HEK293 (cell line): ENCODE data around the gene UNC80.

Source experiments
- GLI2 ChIP-seq: fragments of 450-650 bp; formaldehyde crosslinking; IDR thresholded peaks from 2 replicates; pipeline ENCODE4; 2017; ENCODE audit warnings: missing biosample characterization, missing genetic modification characterization, low read depth, borderline replicate concordance
- HIC1 ChIP-seq: fragments of 450-650 bp; formaldehyde crosslinking; IDR thresholded peaks from 2 replicates; pipeline ENCODE4 v1.5.1; 2016; ENCODE audit warnings: missing biosample characterization, missing genetic modification characterization
- HOXA7 ChIP-seq: sonication (generic); formaldehyde crosslinking; IDR thresholded peaks from 2 replicates; pipeline ENCODE4 v1.8.1; 2022; ENCODE audit warnings: missing genetic modification reagents, borderline replicate concordance
- KLF10 ChIP-seq: fragments of 450-650 bp; IDR thresholded peaks from 2 replicates; pipeline ENCODE4 v1.5.1; 2018; ENCODE audit warnings: missing biosample characterization, mild to moderate bottlenecking, missing genetic modification characterization
- KLF16 ChIP-seq: fragments of 450-650 bp; formaldehyde crosslinking; IDR thresholded peaks from 2 replicates; pipeline ENCODE4 v1.5.1; 2017; ENCODE audit warnings: missing biosample characterization, missing genetic modification characterization
- OSR2 ChIP-seq: fragments of 450-650 bp; formaldehyde crosslinking; IDR thresholded peaks from 2 replicates; pipeline ENCODE4 v1.5.1; 2016; ENCODE audit warnings: missing biosample characterization, missing genetic modification characterization
- SCRT2 ChIP-seq: fragments of 450-650 bp; formaldehyde crosslinking; IDR thresholded peaks from 2 replicates; pipeline ENCODE4 v1.5.1; 2016; ENCODE audit warnings: missing biosample characterization, missing genetic modification characterization
- SP7 ChIP-seq: fragments of 450-650 bp; formaldehyde crosslinking; IDR thresholded peaks from 2 replicates; pipeline ENCODE4 v1.5.1; 2016; ENCODE audit warnings: missing biosample characterization, missing genetic modification characterization
- TSHZ1 ChIP-seq: fragments of 450-650 bp; formaldehyde crosslinking; IDR thresholded peaks from 2 replicates; pipeline ENCODE4 v1.5.1; 2016; ENCODE audit warnings: missing biosample characterization, missing genetic modification characterization, borderline replicate concordance
- ZBTB11 ChIP-seq: fragments of 450-650 bp; formaldehyde crosslinking; conservative IDR thresholded peaks from 2 replicates; pipeline ENCODE4 v1.5.1; 2016; ENCODE audit warnings: low read depth, missing biosample characterization, missing genetic modification characterization
- ZNF112 ChIP-seq: fragments of 450-650 bp; formaldehyde crosslinking; IDR thresholded peaks from 2 replicates; pipeline ENCODE4 v1.5.0; 2017; ENCODE audit warnings: missing biosample characterization, missing genetic modification characterization
- ZNF174 ChIP-seq: fragments of 450-650 bp; formaldehyde crosslinking; IDR thresholded peaks from 2 replicates; pipeline ENCODE4 v1.5.0; 2017; ENCODE audit warnings: missing biosample characterization, mild to moderate bottlenecking, missing genetic modification characterization
- ZNF366 ChIP-seq: fragments of 450-650 bp; formaldehyde crosslinking; conservative IDR thresholded peaks from 2 replicates; pipeline ENCODE4 v1.5.1; 2016; ENCODE audit warnings: missing biosample characterization, missing genetic modification characterization
- ZNF416 ChIP-seq: fragments of 450-650 bp; formaldehyde crosslinking; IDR thresholded peaks from 2 replicates; pipeline ENCODE4 v1.5.1; 2016; ENCODE audit warnings: missing biosample characterization, missing genetic modification characterization
- ZNF426 ChIP-seq: fragments of 450-650 bp; formaldehyde crosslinking; IDR thresholded peaks from 2 replicates; pipeline ENCODE4 v1.5.1; 2017; ENCODE audit warnings: missing biosample characterization, missing genetic modification characterization, mild to moderate bottlenecking, inconsistent platforms, moderate library complexity
- ZNF48 ChIP-seq: fragments of 450-650 bp; formaldehyde crosslinking; IDR thresholded peaks from 2 replicates; pipeline ENCODE4 v1.5.1; 2016; ENCODE audit warnings: missing biosample characterization, missing genetic modification characterization
- ZNF558 ChIP-seq: fragments of 450-650 bp; formaldehyde crosslinking; IDR thresholded peaks from 2 replicates; pipeline ENCODE4 v1.5.1; 2016; ENCODE audit warnings: missing biosample characterization, missing genetic modification characterization
- ZNF610 ChIP-seq: fragments of 450-650 bp; formaldehyde crosslinking; IDR thresholded peaks from 2 replicates; pipeline ENCODE4 v1.5.1; 2016; ENCODE audit warnings: missing biosample characterization, missing genetic modification characterization, borderline replicate concordance
- ZXDB ChIP-seq: fragments of 450-650 bp; formaldehyde crosslinking; IDR thresholded peaks from 2 replicates; pipeline ENCODE4 v1.5.1; 2016; ENCODE audit warnings: missing biosample characterization, missing genetic modification characterization
- TF ChIP-seq, protein P1 (sequence below): fragments of 450-650 bp; formaldehyde crosslinking; IDR thresholded peaks from 2 replicates; pipeline ENCODE4 v1.5.1; 2016; ENCODE audit warnings: missing biosample characterization, missing genetic modification characterization
- TF ChIP-seq, protein P2 (sequence below): fragments of 450-650 bp; formaldehyde crosslinking; IDR thresholded peaks from 2 replicates; pipeline ENCODE4 v1.5.1; 2016; ENCODE audit warnings: missing biosample characterization, missing genetic modification characterization
- TF ChIP-seq, protein P3 (sequence below): fragments of 450-650 bp; formaldehyde crosslinking; IDR thresholded peaks from 2 replicates; pipeline ENCODE4 v1.5.1; 2016; ENCODE audit warnings: missing biosample characterization, missing genetic modification characterization

UNC80 gene

DNA sequence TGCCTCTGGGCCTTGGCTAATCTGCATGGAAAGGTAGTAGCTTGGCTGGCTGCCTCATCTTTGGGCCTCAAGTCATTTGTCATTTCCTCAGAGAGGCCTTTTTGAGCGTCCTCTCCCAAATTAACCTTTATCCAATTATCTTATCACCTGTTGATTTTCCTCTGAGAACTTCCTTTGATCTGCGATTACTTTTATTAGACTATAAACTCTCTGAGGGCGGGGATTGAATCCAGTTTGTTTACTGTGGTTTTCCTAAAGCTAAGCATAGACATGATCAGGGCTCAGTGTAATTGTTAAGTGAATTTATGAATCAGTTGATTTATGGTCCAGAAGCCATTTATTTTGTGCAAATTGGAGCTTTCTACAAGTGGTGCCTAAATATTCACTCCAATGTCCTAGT, 238.3 kb downstream of the UNC80 start (continued):
- TF ChIP-seq, protein P1, sequence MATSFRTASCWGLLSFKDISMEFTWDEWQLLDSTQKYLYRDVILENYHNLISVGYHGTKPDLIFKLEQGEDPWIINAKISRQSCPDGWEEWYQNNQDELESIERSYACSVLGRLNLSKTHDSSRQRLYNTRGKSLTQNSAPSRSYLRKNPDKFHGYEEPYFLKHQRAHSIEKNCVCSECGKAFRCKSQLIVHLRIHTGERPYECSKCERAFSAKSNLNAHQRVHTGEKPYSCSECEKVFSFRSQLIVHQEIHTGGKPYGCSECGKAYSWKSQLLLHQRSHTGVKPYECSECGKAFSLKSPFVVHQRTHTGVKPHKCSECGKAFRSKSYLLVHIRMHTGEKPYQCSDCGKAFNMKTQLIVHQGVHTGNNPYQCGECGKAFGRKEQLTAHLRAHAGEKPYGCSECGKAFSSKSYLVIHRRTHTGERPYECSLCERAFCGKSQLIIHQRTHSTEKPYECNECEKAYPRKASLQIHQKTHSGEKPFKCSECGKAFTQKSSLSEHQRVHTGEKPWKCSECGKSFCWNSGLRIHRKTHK: no peak
- TF ChIP-seq TSHZ1 (tag by site-specific recombination) (no peak), ZNF558 (tag by site-specific recombination) (no peak), OSR2 (peak; percentile 56; the same call in 1 of the 2 replicates), ZNF416 (tag by site-specific recombination) (no peak), ZNF112 (tag by site-specific recombination) (no peak), ZBTB11 (no peak), GLI2 (tag by site-specific recombination) (peak; percentile 58; the same call in 1 of the 2 replicates), KLF16 (tag by site-specific recombination) (0 out of 2 replicates have a peak, but pooled peaks have one; percentile 66), KLF10 (tag by site-specific recombination) (0 out of 2 replicates have a peak, but pooled peaks have one; percentile 30), ZNF174 (tag by site-specific recombination) (no peak), HIC1 (tag by site-specific recombination) (0 out of 2 replicates have a peak, but pooled peaks have one; percentile 23), ZNF610 (0 out of 2 replicates have a peak, but pooled peaks have one; percentile 30), SCRT2 (tag by site-specific recombination) (peak; percentile 68), ZNF426 (0 out of 2 replicates have a peak, but pooled peaks have one; percentile 5), HOXA7 (CRISPR knock-in tag) (no peak), SP7 (peak; percentile 39; the same call in 1 of the 2 replicates), ZXDB (tag by site-specific recombination) (peak; percentile 66), ZNF366 (peak; percentile 53; the same call in 1 of the 2 replicates), ZNF48 (tag by site-specific recombination) (no peak)
- TF ChIP-seq, protein P2, sequence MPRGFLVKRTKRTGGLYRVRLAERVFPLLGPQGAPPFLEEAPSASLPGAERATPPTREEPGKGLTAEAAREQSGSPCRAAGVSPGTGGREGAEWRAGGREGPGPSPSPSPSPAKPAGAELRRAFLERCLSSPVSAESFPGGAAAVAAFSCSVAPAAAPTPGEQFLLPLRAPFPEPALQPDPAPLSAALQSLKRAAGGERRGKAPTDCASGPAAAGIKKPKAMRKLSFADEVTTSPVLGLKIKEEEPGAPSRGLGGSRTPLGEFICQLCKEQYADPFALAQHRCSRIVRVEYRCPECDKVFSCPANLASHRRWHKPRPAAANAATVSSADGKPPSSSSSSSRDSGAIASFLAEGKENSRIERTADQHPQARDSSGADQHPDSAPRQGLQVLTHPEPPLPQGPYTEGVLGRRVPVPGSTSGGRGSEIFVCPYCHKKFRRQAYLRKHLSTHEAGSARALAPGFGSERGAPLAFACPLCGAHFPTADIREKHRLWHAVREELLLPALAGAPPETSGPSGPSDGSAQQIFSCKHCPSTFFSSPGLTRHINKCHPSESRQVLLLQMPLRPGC (tag by site-specific recombination): no peak
- TF ChIP-seq, protein P3, sequence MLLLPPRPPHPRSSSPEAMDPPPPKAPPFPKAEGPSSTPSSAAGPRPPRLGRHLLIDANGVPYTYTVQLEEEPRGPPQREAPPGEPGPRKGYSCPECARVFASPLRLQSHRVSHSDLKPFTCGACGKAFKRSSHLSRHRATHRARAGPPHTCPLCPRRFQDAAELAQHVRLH (tag by site-specific recombination): 0 out of 2 replicates have a peak, but pooled peaks have one; percentile 42
- TF ChIP-seq, all 188 proteins: peak for 19
